ENCODE results near the gene CYB5R2. TPM values are rescaled to one million over a fixed set of nuclear protein-coding genes. Genes with fewer than 3 reads are reported as not detected.

The CYB5R2 gene
- total RNA-seq, 1 donor from 2014 or later = 5.7 TPM

GRCh38 chr11:7688238-7688826 is 15.0 kb upstream of the CYB5R2 start:
- Mint-ChIP-seq H3K27me3 (ENCODE audit: unreplicated experiment) (peaks cover 10% of the 10 kb centered on the region), H3K27ac (ENCODE audit: unreplicated experiment) (no peak overlapping the region), H3K4me1 (ENCODE audit: unreplicated experiment) (peaks cover 7% of the 10 kb centered on the region), H3K9me3 (ENCODE audit: unreplicated experiment) (no peaks in the 10 kb centered on the region), H3K36me3 (ENCODE audit: unreplicated experiment) (no peaks in the 10 kb centered on the region), H3K4me3 (ENCODE audit: unreplicated experiment) (no peak overlapping the region)
- no peak for DNase-seq (ENCODE audit: extremely low spot score, unreplicated experiment)
- TF ChIP-seq, protein P1, sequence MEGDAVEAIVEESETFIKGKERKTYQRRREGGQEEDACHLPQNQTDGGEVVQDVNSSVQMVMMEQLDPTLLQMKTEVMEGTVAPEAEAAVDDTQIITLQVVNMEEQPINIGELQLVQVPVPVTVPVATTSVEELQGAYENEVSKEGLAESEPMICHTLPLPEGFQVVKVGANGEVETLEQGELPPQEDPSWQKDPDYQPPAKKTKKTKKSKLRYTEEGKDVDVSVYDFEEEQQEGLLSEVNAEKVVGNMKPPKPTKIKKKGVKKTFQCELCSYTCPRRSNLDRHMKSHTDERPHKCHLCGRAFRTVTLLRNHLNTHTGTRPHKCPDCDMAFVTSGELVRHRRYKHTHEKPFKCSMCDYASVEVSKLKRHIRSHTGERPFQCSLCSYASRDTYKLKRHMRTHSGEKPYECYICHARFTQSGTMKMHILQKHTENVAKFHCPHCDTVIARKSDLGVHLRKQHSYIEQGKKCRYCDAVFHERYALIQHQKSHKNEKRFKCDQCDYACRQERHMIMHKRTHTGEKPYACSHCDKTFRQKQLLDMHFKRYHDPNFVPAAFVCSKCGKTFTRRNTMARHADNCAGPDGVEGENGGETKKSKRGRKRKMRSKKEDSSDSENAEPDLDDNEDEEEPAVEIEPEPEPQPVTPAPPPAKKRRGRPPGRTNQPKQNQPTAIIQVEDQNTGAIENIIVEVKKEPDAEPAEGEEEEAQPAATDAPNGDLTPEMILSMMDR (IDR thresholded peaks at IDR 0.05) = peak; percentile 87

DNA sequence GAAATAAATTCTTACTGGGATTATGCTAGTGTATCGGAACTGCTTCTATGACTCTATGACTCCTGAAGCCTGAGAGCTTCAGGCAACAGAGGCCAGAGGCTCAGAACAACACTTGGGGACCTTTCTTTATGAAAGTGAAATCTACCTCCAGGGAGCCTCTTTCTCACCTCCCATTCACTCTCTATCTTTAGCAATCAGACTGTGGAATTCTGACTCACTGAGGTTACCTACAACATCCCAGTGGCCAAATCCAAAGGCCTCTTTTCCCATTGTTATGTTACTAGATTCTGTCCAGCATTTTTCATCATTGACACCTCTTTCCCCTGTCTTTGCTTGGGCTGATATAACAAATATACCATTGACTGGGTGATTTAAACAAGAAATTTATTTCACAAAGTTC is 14.1 kb upstream of the CYB5R2 start:
- Mint-ChIP-seq H3K4me1 (ENCODE audit: unreplicated experiment) (peaks cover 7% of the 10 kb centered on the region), H3K27ac (ENCODE audit: unreplicated experiment) (no peak overlapping the region), H3K27me3 (ENCODE audit: unreplicated experiment) (peaks cover 5% of the 10 kb centered on the region), H3K4me3 (ENCODE audit: unreplicated experiment) (no peak overlapping the region), H3K9me3 (ENCODE audit: unreplicated experiment) (no peaks in the 10 kb centered on the region), H3K36me3 (ENCODE audit: unreplicated experiment) (no peaks in the 10 kb centered on the region)
- TF ChIP-seq, protein P1 (IDR thresholded peaks at IDR 0.05) = no peak
- no peak for DNase-seq (ENCODE audit: extremely low spot score, unreplicated experiment)

DNA sequence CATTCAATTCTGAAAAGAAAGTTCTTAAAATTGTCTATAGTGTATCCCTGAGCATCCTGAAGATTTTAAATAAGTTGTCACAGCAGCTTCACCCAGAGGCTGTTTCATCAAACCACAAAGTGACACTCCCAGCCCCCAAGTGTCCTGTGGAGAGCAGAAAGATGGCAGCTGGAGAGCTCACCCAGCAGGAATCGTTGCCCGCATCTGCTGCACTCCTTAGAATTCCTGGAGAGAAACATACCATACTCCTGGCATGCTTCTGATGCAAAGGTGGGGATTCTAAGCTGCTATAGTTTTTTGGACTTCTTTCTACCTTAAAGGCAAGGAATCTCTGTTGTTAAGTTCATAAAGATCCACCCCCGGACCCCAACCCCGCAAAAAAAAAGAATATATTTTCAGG is 13.5 kb upstream of the CYB5R2 start:
- H3K36me3 Mint-ChIP-seq (ENCODE audit: unreplicated experiment) = no peaks in the 10 kb centered on the region
- no peak overlapping the region for H3K4me3 Mint-ChIP-seq (ENCODE audit: unreplicated experiment)
- no peak overlapping the region for H3K27ac Mint-ChIP-seq (ENCODE audit: unreplicated experiment)
- peaks cover 3% of the 10 kb centered on the region for H3K27me3 Mint-ChIP-seq (ENCODE audit: unreplicated experiment)
- DNase-seq (ENCODE audit: extremely low spot score, unreplicated experiment) = no peak
- H3K4me1 Mint-ChIP-seq (ENCODE audit: unreplicated experiment) = peaks cover 7% of the 10 kb centered on the region
- TF ChIP-seq, protein P1 (IDR thresholded peaks at IDR 0.05) = no peak
- H3K9me3 Mint-ChIP-seq (ENCODE audit: unreplicated experiment) = no peaks in the 10 kb centered on the region

DNA sequence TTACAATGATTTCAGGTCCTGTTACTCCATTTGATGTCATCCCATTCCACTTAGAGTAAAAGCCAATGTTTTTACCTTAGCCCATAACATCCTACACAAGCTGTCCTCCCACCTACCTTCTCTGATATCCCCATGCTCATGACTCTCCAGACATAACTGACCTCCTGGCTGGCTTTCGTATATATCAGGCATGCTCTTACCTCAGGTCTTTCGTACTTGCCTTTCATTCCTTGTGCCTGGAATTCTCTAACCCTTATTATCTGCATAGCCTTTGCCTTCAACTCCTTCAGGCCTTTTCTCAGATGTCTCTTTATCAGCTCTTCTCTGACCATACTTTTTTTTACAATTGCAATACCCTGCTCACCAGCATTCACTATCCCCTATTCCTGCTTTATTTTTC is 10.3 kb upstream of the CYB5R2 start:
- Mint-ChIP-seq H3K4me3 (ENCODE audit: unreplicated experiment) (no peak overlapping the region), H3K4me1 (ENCODE audit: unreplicated experiment) (peaks cover 8% of the 10 kb centered on the region), H3K27ac (ENCODE audit: unreplicated experiment) (no peak overlapping the region), H3K27me3 (ENCODE audit: unreplicated experiment) (no peaks in the 10 kb centered on the region), H3K9me3 (ENCODE audit: unreplicated experiment) (no peaks in the 10 kb centered on the region), H3K36me3 (ENCODE audit: unreplicated experiment) (no peaks in the 10 kb centered on the region)
- TF ChIP-seq, protein P1 (IDR thresholded peaks at IDR 0.05) = no peak
- no peak for DNase-seq (ENCODE audit: extremely low spot score, unreplicated experiment)

- no peak overlapping the region for H3K4me3 Mint-ChIP-seq (ENCODE audit: unreplicated experiment)
- H3K27ac Mint-ChIP-seq (ENCODE audit: unreplicated experiment) = peak overlapping the region; percentile 78
- H3K27me3 Mint-ChIP-seq (ENCODE audit: unreplicated experiment) = no peaks in the 10 kb centered on the region
- DNase-seq (ENCODE audit: extremely low spot score, unreplicated experiment) = no peak
- no peaks in the 10 kb centered on the region for H3K9me3 Mint-ChIP-seq (ENCODE audit: unreplicated experiment)
- H3K36me3 Mint-ChIP-seq (ENCODE audit: unreplicated experiment) = no peaks in the 10 kb centered on the region
- TF ChIP-seq, protein P1 (IDR thresholded peaks at IDR 0.05) = no peak
- peaks cover 41% of the 10 kb centered on the region for H3K4me1 Mint-ChIP-seq (ENCODE audit: unreplicated experiment)
Measured at GRCh38 chr11:7677796-7678201, 4.5 kb upstream of the CYB5R2 start.
